Measurements from ENCODE around the gene VEGFC. TPM values are rescaled to one million over a fixed set of nuclear protein-coding genes. Genes with fewer than 3 reads are reported as not detected.
A peak's percentile ranks its signal among the peaks of the same experiment; 100 is the strongest.

VEGFC gene
- total and polyA plus RNA-seq, 2 experiments from 2014 or later = 3.5 to 4.9 TPM

GRCh38 chr4:176795441-176795840, 2.7 kb upstream of the VEGFC start:
- TF ChIP-seq CTCF (IDR thresholded peaks at IDR 0.05; ENCODE audit: low read depth, low read length) = no peak
- no peaks in the 10 kb centered on the region for H3K9me3 ChIP-seq (ENCODE audit: low read depth)

GRCh38 chr4:176794651-176795050, 1.9 kb upstream of the VEGFC start:
- no peaks in the 10 kb centered on the region for H3K36me3 ChIP-seq
- no peak overlapping the region for H3K27ac ChIP-seq
- H3K4me3 ChIP-seq = no peak overlapping the region
- DNase-seq (ENCODE audit: low read depth in 1 of 2, low spot score in 1 of 2) = no peak
- no peaks in the 10 kb centered on the region for H3K4me1 ChIP-seq (ENCODE audit: low read depth)
- H3K27me3 ChIP-seq = peaks cover 39% of the 10 kb centered on the region
- no peaks in the 10 kb centered on the region for H3K9me3 ChIP-seq (ENCODE audit: low read depth)
- no peak for TF ChIP-seq CTCF (IDR thresholded peaks at IDR 0.05; ENCODE audit: low read depth, low read length)

More at GRCh38 chr4:176795441-176795840, 2.7 kb upstream of the VEGFC start:
- peaks cover 36% of the 10 kb centered on the region for H3K27me3 ChIP-seq
- no peaks in the 10 kb centered on the region for H3K36me3 ChIP-seq
- H3K27ac ChIP-seq = no peak overlapping the region
- DNase-seq (ENCODE audit: low read depth in 1 of 2, low spot score in 1 of 2) = no peak
- H3K4me3 ChIP-seq = no peak overlapping the region
- H3K4me1 ChIP-seq (ENCODE audit: low read depth) = no peaks in the 10 kb centered on the region

- H3K27ac ChIP-seq = no peak overlapping the region
Observed at GRCh38 chr4:176794151-176794550, 1.4 kb upstream of the VEGFC start.

GRCh38 chr4:176793060-176793605, 411 bp upstream of the VEGFC start:
- no peak overlapping the region for H3K27ac ChIP-seq
- H3K36me3 ChIP-seq = no peaks in the 10 kb centered on the region
- peaks cover 39% of the 10 kb centered on the region for H3K27me3 ChIP-seq

More at GRCh38 chr4:176794151-176794550, 1.4 kb upstream of the VEGFC start:
- Histone ChIP-seq H3K9me3 (ENCODE audit: low read depth) (no peaks in the 10 kb centered on the region), H3K4me3 (no peak overlapping the region), H3K27me3 (peaks cover 39% of the 10 kb centered on the region), H3K36me3 (no peaks in the 10 kb centered on the region), H3K4me1 (ENCODE audit: low read depth) (no peaks in the 10 kb centered on the region)
- DNase-seq (ENCODE audit: low read depth in 1 of 2, low spot score in 1 of 2) = peak in 1 of 2 donors; percentile 79
- TF ChIP-seq CTCF (IDR thresholded peaks at IDR 0.05; ENCODE audit: low read depth, low read length) = no peak

GRCh38 chr4:176791591-176792325, 964 bp downstream of the VEGFC start:
- Histone ChIP-seq H3K36me3 (no peaks in the 10 kb centered on the region), H3K4me3 (peak overlapping the region; percentile 84), H3K27me3 (peaks cover 39% of the 10 kb centered on the region), H3K9me3 (ENCODE audit: low read depth) (no peaks in the 10 kb centered on the region), H3K4me1 (ENCODE audit: low read depth) (no peaks in the 10 kb centered on the region), H3K27ac (no peak overlapping the region)
- DNase-seq (ENCODE audit: low read depth in 1 of 2, low spot score in 1 of 2) = peak; percentile 58 to 60
- no peak for TF ChIP-seq CTCF (IDR thresholded peaks at IDR 0.05; ENCODE audit: low read depth, low read length)

More at GRCh38 chr4:176793060-176793605, 411 bp upstream of the VEGFC start:
- Histone ChIP-seq H3K4me1 (ENCODE audit: low read depth) (no peaks in the 10 kb centered on the region), H3K4me3 (peak overlapping the region; percentile 84), H3K9me3 (ENCODE audit: low read depth) (no peaks in the 10 kb centered on the region)
- TF ChIP-seq CTCF (IDR thresholded peaks at IDR 0.05; ENCODE audit: low read depth, low read length) = no peak
- no peak for DNase-seq (ENCODE audit: low read depth in 1 of 2, low spot score in 1 of 2)

All from cardiac muscle cell (in vitro differentiated cells and primary cell).